Erythroblast (primary cell): ENCODE results near the gene CRB2.

Source experiments
- DNase-seq, 2 experiments: peaks; one replicate each; lab custom pipeline; 2025; lab: John Stamatoyannopoulos, UW
- GATA1 ChIP-seq: IDR thresholded peaks from 2 replicates; pipeline ENCODE4 v1.6.1; 2011; ENCODE audit warnings: low read depth, mild to moderate bottlenecking, control low read depth, low read length, moderate library complexity
- POLR2A ChIP-seq: IDR thresholded peaks from 2 replicates; pipeline ENCODE4 v1.6.1; 2011; ENCODE audit warnings: mild to moderate bottlenecking, low read length

The CRB2 gene

GRCh38 chr9:123336449-123336848 lies 19.5 kb upstream of the CRB2 start:
- DNase-seq, result peak; percentile 69 to 85
- TF ChIP-seq POLR2A (no peak), GATA1 (no peak)

GRCh38 chr9:123336959-123337358 lies 19.0 kb upstream of the CRB2 start:
- DNase-seq, result no peak
- no peak for TF ChIP-seq GATA1
- TF ChIP-seq POLR2A, result no peak

- TF ChIP-seq POLR2A, result no peak
- no peak for TF ChIP-seq GATA1
- no peak for DNase-seq
Observed at GRCh38 chr9:123337971-123338370, 18.0 kb upstream of the CRB2 start.

GRCh38 chr9:123338710-123339665 lies 17.0 kb upstream of the CRB2 start:
- TF ChIP-seq POLR2A (peak; percentile 61), GATA1 (no peak)
- DNase-seq, result peak; percentile 80 to 86

GRCh38 chr9:123339666-123340510 lies 16.1 kb upstream of the CRB2 start:
- TF ChIP-seq POLR2A (peak; percentile 44), GATA1 (no peak)
- DNase-seq, result peak in 1 of 2 experiments; percentile 24

- DNase-seq, result no peak
- TF ChIP-seq GATA1, result no peak
- no peak for TF ChIP-seq POLR2A
Observed at GRCh38 chr9:123341816-123342215, 14.2 kb upstream of the CRB2 start.

- no peak for DNase-seq
- TF ChIP-seq POLR2A, result no peak
Observed at GRCh38 chr9:123342247-123342646, 13.8 kb upstream of the CRB2 start.

GRCh38 chr9:123343443-123344191 lies 12.4 kb upstream of the CRB2 start:
- DNase-seq, result no peak
- TF ChIP-seq GATA1, result no peak
- peak; percentile 25 for TF ChIP-seq POLR2A

- TF ChIP-seq GATA1 (no peak), POLR2A (no peak)
- DNase-seq, result no peak
Observed at GRCh38 chr9:123344192-123344949, 11.6 kb upstream of the CRB2 start.

- no peak for TF ChIP-seq POLR2A
- no peak for TF ChIP-seq GATA1
- no peak for DNase-seq
Observed at GRCh38 chr9:123345567-123345955, 10.4 kb upstream of the CRB2 start.

GRCh38 chr9:123346026-123346425 lies 10.0 kb upstream of the CRB2 start:
- DNase-seq, result no peak
- TF ChIP-seq POLR2A, result no peak
- no peak for TF ChIP-seq GATA1

- TF ChIP-seq GATA1 (no peak), POLR2A (no peak)
- peak in 1 of 2 experiments; percentile 29 for DNase-seq
Observed at GRCh38 chr9:123346826-123347225, 9.2 kb upstream of the CRB2 start.
